ENCODE results near the gene HDAC8. TPM values are rescaled to one million over a fixed set of nuclear protein-coding genes. Genes with fewer than 3 reads are reported as not detected.

Gene HDAC8
- total and polyA plus RNA-seq, 9 of the 15 experiments (the other 6 are each of a cell fraction or from before 2014, with no cell fraction given): 18.9 to 53.8 (median 28.7) TPM

GRCh38 chrX:72304877-72305276 is 267.8 kb downstream of the HDAC8 start:
- TF ChIP-seq KDM5B (IDR thresholded peaks at IDR 0.05; ENCODE audit: insufficient replicate concordance, low read depth, low read length) (no peak), PTRF (tag; IDR thresholded peaks at IDR 0.05) (no peak), ZKSCAN1 (IDR thresholded peaks at IDR 0.05; ENCODE audit: low read depth, low read length) (no peak), HMGN3 (IDR thresholded peaks at IDR 0.05; ENCODE audit: borderline replicate concordance, extremely low read depth, insufficient read length, low read depth, low read length) (no peak), ZNF764 (CRISPR knock-in tag; IDR thresholded peaks at IDR 0.05; ENCODE audit: low read depth) (no peak)
- 63% methylated on average over 7 of the region's 26 CpGs for WGBS (ENCODE audit: insufficient coverage, low coverage, missing lambda C conversion rate)
- Histone ChIP-seq H3K9me1 (ENCODE audit: control insufficient read depth, insufficient read depth, low read length) (no peaks in the 10 kb centered on the region), H4K20me1 (replicated peaks; ENCODE audit: control insufficient read depth, insufficient read depth, low read length) (no peaks in the 10 kb centered on the region; the same call in 1 of the 2 replicates), H3K4me1 (replicated peaks in 1 of 2; ENCODE audit: control insufficient read depth in 2 of 2, insufficient read depth in 2 of 2, low read length in 2 of 2) (peaks cover 2 to 34% of the 10 kb centered on the region in 2 experiments; a peak in 3 of 5 replicates), H3K9ac (ENCODE audit: insufficient read depth in 1 of 2, low read depth in 2 of 2, low read length in 2 of 2) (no peak overlapping the region), H3K4me3 (no peak overlapping the region), H3K27me3 (ENCODE audit: control insufficient read depth in 2 of 2, insufficient read depth in 2 of 2, low read length in 2 of 2) (peaks cover 0 to 19% of the 10 kb centered on the region in 2 experiments; a peak in 1 of 5 replicates), H3K4me2 (ENCODE audit: insufficient read depth, low read length) (no peak overlapping the region), H3K36me3 (ENCODE audit: control insufficient read depth, insufficient read depth, low read length) (no peaks in the 10 kb centered on the region), H2AFZ (ENCODE audit: low read depth, low read length) (no peak overlapping the region), H3K27ac (ENCODE audit: extremely low read depth, low read depth, low read length) (no peak overlapping the region), H3K79me2 (ENCODE audit: control insufficient read depth, insufficient read depth, low read length) (no peaks in the 10 kb centered on the region), H3K9me3 (replicated peaks; ENCODE audit: control insufficient read depth, insufficient read depth, low read depth, low read length) (no peaks in the 10 kb centered on the region)
- DNase-seq (ENCODE audit: extremely low read depth in 1 of 4, low spot score in 3 of 4): no peak
- in situ Hi-C loops (cut with MboI): loop anchor here (25.0 kb wide), 1 partner anchor 232 kb away; no protein-coding TSS in a partner anchor
- intact Hi-C loops (cut with micrococcal nuclease): no loop called here
- BruUV-seq (replicated peaks): no TSS peak
- FAIRE-seq: no peak
- ChIA-PET POLR2A (no interaction called here), CTCF (ENCODE audit: low intra/inter-chr PET ratio) (no interaction called here)
- ATAC-seq: no peak

DNA sequence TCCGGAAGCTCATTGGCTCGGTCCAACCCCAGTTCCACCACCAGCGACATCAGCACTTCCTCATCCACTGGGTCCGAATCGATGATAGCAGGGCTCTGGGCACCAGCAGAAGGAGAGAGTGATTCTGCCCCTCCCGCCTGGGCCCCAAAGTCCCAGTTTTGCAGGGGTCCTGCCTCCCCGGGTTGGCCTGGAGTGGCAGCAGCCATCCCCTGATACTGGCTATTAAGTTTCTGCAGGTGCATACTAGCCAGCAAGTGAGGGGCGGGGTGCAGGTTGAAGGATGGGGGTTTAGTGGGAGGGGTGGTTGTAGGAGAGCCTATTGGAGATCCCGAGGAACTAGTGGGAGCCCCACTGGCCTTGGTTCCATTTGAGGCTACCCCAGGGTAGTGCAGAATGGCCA is 270.9 kb downstream of the HDAC8 start:
- FAIRE-seq (no peak), ATAC-seq (no peak), DNase-seq (ENCODE audit: extremely low read depth in 1 of 4, low spot score in 3 of 4) (no peak)
- Histone ChIP-seq H3K4me1 (replicated peaks in 1 of 2; ENCODE audit: control insufficient read depth in 2 of 2, insufficient read depth in 2 of 2, low read length in 2 of 2) (peaks cover 0 to 19% of the 10 kb centered on the region in 2 experiments; a peak in 2 of 5 replicates), H3K27ac (ENCODE audit: extremely low read depth, low read depth, low read length) (no peak overlapping the region), H3K36me3 (ENCODE audit: control insufficient read depth, insufficient read depth, low read length) (no peaks in the 10 kb centered on the region), H3K9ac (ENCODE audit: insufficient read depth in 1 of 2, low read depth in 2 of 2, low read length in 2 of 2) (no peak overlapping the region), H3K4me2 (ENCODE audit: insufficient read depth, low read length) (no peak overlapping the region), H3K4me3 (no peak overlapping the region), H3K9me1 (ENCODE audit: control insufficient read depth, insufficient read depth, low read length) (no peaks in the 10 kb centered on the region), H3K79me2 (ENCODE audit: control insufficient read depth, insufficient read depth, low read length) (no peaks in the 10 kb centered on the region), H3K9me3 (replicated peaks; ENCODE audit: control insufficient read depth, insufficient read depth, low read depth, low read length) (no peaks in the 10 kb centered on the region), H4K20me1 (replicated peaks; ENCODE audit: control insufficient read depth, insufficient read depth, low read length) (no peaks in the 10 kb centered on the region; the same call in 1 of the 2 replicates), H3K27me3 (ENCODE audit: control insufficient read depth in 2 of 2, insufficient read depth in 2 of 2, low read length in 2 of 2) (peaks cover 0 to 16% of the 10 kb centered on the region in 2 experiments; a peak in 1 of 5 replicates), H2AFZ (ENCODE audit: low read depth, low read length) (no peak overlapping the region)
- ChIA-PET POLR2A (no interaction called here), CTCF (ENCODE audit: low intra/inter-chr PET ratio) (no interaction called here)
- BruUV-seq (replicated peaks): no TSS peak
- WGBS (ENCODE audit: insufficient coverage, low coverage, missing lambda C conversion rate): 63% methylated on average over 5 of the region's 9 CpGs
- in situ Hi-C loops (cut with MboI) (loop anchor here (25.0 kb wide), 1 partner anchor 236 kb away; no protein-coding TSS in a partner anchor), intact Hi-C loops (cut with micrococcal nuclease) (no loop called here)
- TF ChIP-seq SMAD3 (CRISPR knock-in tag; conservative IDR thresholded peaks at IDR 0.05) (no peak), FOXJ2 (tag; IDR thresholded peaks at IDR 0.05) (no peak), MCM3 (IDR thresholded peaks at IDR 0.05) (no peak), KDM5B (IDR thresholded peaks at IDR 0.05; ENCODE audit: insufficient replicate concordance, low read depth, low read length) (no peak), ATF7 (IDR thresholded peaks at IDR 0.05) (no peak), THAP12 (CRISPR knock-in tag; IDR thresholded peaks at IDR 0.05) (no peak), GTF2B (IDR thresholded peaks at IDR 0.05; ENCODE audit: extremely low read depth, insufficient read length) (no peak)
